HepG2 (cell line): ENCODE results near the gene RPS19BP1. TPM values are rescaled to one million over a fixed set of nuclear protein-coding genes. Genes with fewer than 3 reads are reported as not detected.

Source experiments
- CBX5 ChIP-seq: sonication (generic); formaldehyde crosslinking; IDR thresholded peaks from 2 replicates; pipeline ENCODE4 v1.4.0; 2020; ENCODE audit warnings: missing genetic modification reagents, borderline replicate concordance
- ELF1 ChIP-seq: sonication (generic); formaldehyde crosslinking; IDR thresholded peaks from 2 replicates; pipeline ENCODE4 v1.4.0; 2020; ENCODE audit warnings: missing genetic modification reagents
- FLYWCH1 ChIP-seq: sonication (generic); formaldehyde crosslinking; IDR thresholded peaks from 2 replicates; pipeline ENCODE4 v1.8.1; 2023; ENCODE audit warnings: mild to moderate bottlenecking, missing genetic modification reagents
- HNRNPLL ChIP-seq: fragments of 200-400 bp; formaldehyde crosslinking; IDR thresholded peaks from 2 replicates; pipeline ENCODE4 v1.6.1; 2017; ENCODE audit warnings: mild to moderate bottlenecking, low read depth, low read length; ENCODE audit not compliant: poor library complexity, severe bottlenecking
- HOXA3 ChIP-seq: sonication (generic); formaldehyde crosslinking; IDR thresholded peaks from 2 replicates; pipeline ENCODE4 v1.5.0; 2020; ENCODE audit warnings: missing genetic modification reagents
- NONO ChIP-seq, 2 experiments: fragments of 450-650 bp in 1 of 2; sonication (generic) in 1 of 2; formaldehyde crosslinking in 1 of 2; IDR thresholded peaks in 1 of 2; conservative IDR thresholded peaks in 1 of 2; 2 replicates each; pipeline versions ENCODE4 v1.6.1 to v1.8.0; 2017 to 2022; ENCODE audit warnings: mild to moderate bottlenecking in 1 of 2, missing genetic modification reagents in 1 of 2, moderate library complexity in 1 of 2
- TEAD3 ChIP-seq: optimal IDR thresholded peaks from 2 replicates; pipeline ENCODE3; 2016; ENCODE audit warnings: borderline replicate concordance
- TSC22D2 ChIP-seq: sonication (generic); formaldehyde crosslinking; IDR thresholded peaks from 2 replicates; pipeline ENCODE4 v1.5.1; 2020; ENCODE audit warnings: missing genetic modification reagents, mild to moderate bottlenecking, borderline replicate concordance
- ZBTB4 ChIP-seq: sonication (generic); formaldehyde crosslinking; IDR thresholded peaks from 2 replicates; pipeline ENCODE4 v1.4.0; 2020; ENCODE audit warnings: missing genetic modification reagents, mild to moderate bottlenecking, borderline replicate concordance
- ZFP82 ChIP-seq: sonication (generic); formaldehyde crosslinking; IDR thresholded peaks from 2 replicates; pipeline ENCODE4 v1.5.1; 2020; ENCODE audit warnings: mild to moderate bottlenecking, missing genetic modification reagents, borderline replicate concordance
- ZMYM3 ChIP-seq: sonication (generic); formaldehyde crosslinking; IDR thresholded peaks from 2 replicates; pipeline ENCODE4 v1.5.1; 2020; ENCODE audit warnings: mild to moderate bottlenecking, missing genetic modification reagents
- ZNF143 ChIP-seq: sonication (generic); formaldehyde crosslinking; IDR thresholded peaks from 2 replicates; pipeline ENCODE4 v1.4.0; 2020; ENCODE audit warnings: missing genetic modification reagents
- ZNF407 ChIP-seq: sonication (generic); formaldehyde crosslinking; IDR thresholded peaks from one replicate; pipeline ENCODE4 v1.5.1; 2020; ENCODE audit warnings: mild to moderate bottlenecking, missing genetic modification reagents; ENCODE audit errors: not compliant biosample characterization
- ZNF567 ChIP-seq: sonication (generic); formaldehyde crosslinking; IDR thresholded peaks from 2 replicates; pipeline ENCODE4 v1.8.1; 2023; ENCODE audit warnings: mild to moderate bottlenecking, missing genetic modification reagents, borderline replicate concordance
- ZNF740 ChIP-seq: sonication (generic); formaldehyde crosslinking; IDR thresholded peaks from 2 replicates; pipeline ENCODE4 v1.4.0; 2020; ENCODE audit warnings: missing genetic modification reagents
- ZNF788 ChIP-seq: sonication (generic); formaldehyde crosslinking; IDR thresholded peaks from 2 replicates; pipeline ENCODE4 v1.5.0; 2020; ENCODE audit warnings: mild to moderate bottlenecking, missing genetic modification reagents, borderline replicate concordance
- polyA plus RNA-seq, 8 experiments: library from polyadenylated mRNA; depleted of rRNA in 3 of 8; stranded (reverse) in 7 of 8; unstranded in 1 of 8; fragments of >200 nt; fragmentation: Illumina TruSeq in 4 of 8; extraction: Trizol in 4 of 8; gene quantifications; 2 replicates each; pipeline versions ENCODE4 v1.2.1 to v1.2.3, GENCODE V29; 2011 to 2016; ENCODE audit warnings: low read depth in 4 of 8, missing spikeins in 1 of 8, mixed read lengths in 1 of 8; ENCODE audit not compliant: insufficient read depth in 1 of 8
- total RNA-seq, 5 experiments: library from RNA; depleted of rRNA; stranded (reverse); fragments of >200 nt; fragmentation: Illumina TruSeq; extraction: Trizol; gene quantifications; 2 replicates each; pipeline ENCODE4 v1.2.3, GENCODE V29; 2016; ENCODE audit warnings: low read depth in 1 of 5

Gene RPS19BP1
- total and polyA plus RNA-seq, 2 of the 13 experiments (the other 11 are each of a cell fraction or from before 2014, with no cell fraction given) = 44.3 to 81.3 TPM

- peak; percentile 48; the same call in 1 of the 2 replicates for TF ChIP-seq ZNF143 (CRISPR knock-in tag)
- no peak for TF ChIP-seq ZNF740 (CRISPR knock-in tag)
- TF ChIP-seq ZFP82 (CRISPR knock-in tag) = 0 out of 2 replicates have a peak, but pooled peaks have one; percentile 61
- TF ChIP-seq ZNF788 (CRISPR knock-in tag) = peak; percentile 90; the same call in 1 of the 2 replicates
- TF ChIP-seq CBX5 (CRISPR knock-in tag) = peak; percentile 98
- TF ChIP-seq ZNF407 = no peak
- TF ChIP-seq FLYWCH1 = 0 out of 2 replicates have a peak, but pooled peaks have one; percentile 50
- peak; percentile 93 for TF ChIP-seq TEAD3
- peak; percentile 84 for TF ChIP-seq ELF1 (CRISPR knock-in tag)
- peak; percentile 69 for TF ChIP-seq HNRNPLL
- TF ChIP-seq ZBTB4 (CRISPR knock-in tag) = peak; percentile 44; the same call in 1 of the 2 replicates
- peak; percentile 87 for TF ChIP-seq HOXA3 (CRISPR knock-in tag)
- TF ChIP-seq ZMYM3 (CRISPR knock-in tag) = peak; percentile 80; the same call in 1 of the 2 replicates
- peak; percentile 59; the same call in 1 of the 2 replicates for TF ChIP-seq TSC22D2 (CRISPR knock-in tag)
- TF ChIP-seq ZNF567 (CRISPR knock-in tag) = peak; percentile 80; the same call in 1 of the 2 replicates
- no peak for TF ChIP-seq NONO (IDR thresholded peaks at IDR 0.05)
- TF ChIP-seq NONO (CRISPR knock-in tag; conservative IDR thresholded peaks at IDR 0.05) = peak; percentile 97
These were observed 3.7 kb downstream of the RPS19BP1 start (continued) for GRCh38 chr22:39528681-39529486.
